GM23338 (cell line): ENCODE results near the gene NCAN. TPM values are rescaled to one million over a fixed set of nuclear protein-coding genes. Genes with fewer than 3 reads are reported as not detected.

Experiments
- ATAC-seq: fragments of 200-7000 bp; cut with Tn5 transposase; 3 replicates; pipeline ENCODE4 v1.9.1; 2020
- DNase-seq: peaks from one replicate; pipeline ENCODE4 v3.0.0-alpha.2; 2015; ENCODE audit warnings: low spot score
- H2AFZ ChIP-seq: fragments of 200-600 bp; sonication (generic); 2 replicates; pipeline ENCODE4 v1.8.0; 2016; ENCODE audit warnings: antibody characterized with exemption, mild to moderate bottlenecking, moderate library complexity
- H3F3A ChIP-seq: fragments of 200-600 bp; sonication (generic); replicated peaks from 2 replicates; pipeline ENCODE4 v1.8.0; 2017; ENCODE audit warnings: antibody characterized with exemption, mixed run types, low read depth
- H3K27ac ChIP-seq: fragments of 200-600 bp; sonication (generic); 2 replicates; pipeline ENCODE4 v1.6.1; 2016; ENCODE audit warnings: low read depth
- H3K27me3 ChIP-seq: fragments of 200-600 bp; sonication (generic); 2 replicates; pipeline ENCODE4 v1.8.0; 2016; ENCODE audit warnings: mild to moderate bottlenecking, mixed run types, moderate library complexity; ENCODE audit not compliant: insufficient read depth
- H3K36me3 ChIP-seq: fragments of 200-600 bp; sonication (generic); 2 replicates; pipeline ENCODE4 v1.8.0; 2016; ENCODE audit warnings: mild to moderate bottlenecking; ENCODE audit not compliant: insufficient read depth
- H3K4me1 ChIP-seq: fragments of 200-600 bp; sonication (generic); 2 replicates; pipeline ENCODE4 v1.8.0; 2016; ENCODE audit warnings: mild to moderate bottlenecking, moderate library complexity; ENCODE audit not compliant: insufficient read depth
- H3K4me2 ChIP-seq: fragments of 200-600 bp; sonication (generic); 2 replicates; pipeline ENCODE4 v1.7.1; 2017; ENCODE audit warnings: mixed run types
- H3K4me3 ChIP-seq: fragments of 200-600 bp; sonication (generic); 2 replicates; pipeline ENCODE4 v1.6.1; 2016; ENCODE audit warnings: mixed run types
- H3K79me2 ChIP-seq: fragments of 200-600 bp; sonication (generic); replicated peaks from 2 replicates; pipeline ENCODE4 v1.8.0; 2017; ENCODE audit warnings: mild to moderate bottlenecking; ENCODE audit not compliant: insufficient read depth
- H3K9me2 ChIP-seq: fragments of 200-600 bp; sonication (generic); 2 replicates; pipeline ENCODE4 v1.8.0; 2017; ENCODE audit not compliant: insufficient read depth
- H4K20me1 ChIP-seq: fragments of 200-600 bp; sonication (generic); replicated peaks from 2 replicates; pipeline ENCODE4 v1.8.0; 2017; ENCODE audit warnings: mild to moderate bottlenecking; ENCODE audit not compliant: insufficient read depth
- H3K27ac Mint-ChIP-seq: 2 replicates; pipeline ENCODE4 v1.8.0; 2020; ENCODE audit warnings: inconsistent platforms, mild to moderate bottlenecking, moderate library complexity, mixed read lengths
- H3K27me3 Mint-ChIP-seq: 3 replicates; pipeline ENCODE4 v1.8.0; 2022; ENCODE audit warnings: low read depth, mild to moderate bottlenecking, moderate library complexity, mixed read lengths, inconsistent platforms; ENCODE audit not compliant: insufficient read depth, poor library complexity
- H3K36me3 Mint-ChIP-seq: 3 replicates; pipeline ENCODE4 v1.8.0; 2021; ENCODE audit warnings: low read depth, mild to moderate bottlenecking, inconsistent platforms, moderate library complexity, mixed read lengths
- H3K4me1 Mint-ChIP-seq: 3 replicates; pipeline ENCODE4 v1.8.0; 2020; ENCODE audit warnings: mild to moderate bottlenecking, inconsistent platforms, mixed read lengths
- H3K4me3 Mint-ChIP-seq: 3 replicates; pipeline ENCODE4 v1.8.0; 2021; ENCODE audit warnings: moderate library complexity, mild to moderate bottlenecking, inconsistent platforms, mixed read lengths
- H3K9me3 Mint-ChIP-seq: 3 replicates; pipeline ENCODE4 v1.8.0; 2020; ENCODE audit warnings: moderate library complexity, mild to moderate bottlenecking, inconsistent platforms, mixed read lengths
- CREB1 ChIP-seq: fragments of 250-450 bp; sonication (Bioruptor Pico); IDR thresholded peaks from 2 replicates; pipeline ENCODE4 v1.5.0; 2020; ENCODE audit warnings: low read depth, mild to moderate bottlenecking, moderate library complexity
- CTCF ChIP-seq, 2 experiments: fragments of 200-600 bp in 1 of 2; sonication (generic) in 1 of 2; conservative IDR thresholded peaks; 2 replicates each; pipeline versions ENCODE4 v1.5.1 to v1.6.1; 2016 to 2017; ENCODE audit warnings: antibody characterized with exemption in 2 of 2, low read depth in 2 of 2, mild to moderate bottlenecking in 2 of 2, moderate library complexity in 1 of 2
- ETS1 ChIP-seq: IDR thresholded peaks from 2 replicates; pipeline ENCODE4 v1.6.1; 2016; ENCODE audit warnings: antibody characterized with exemption
- EZH2 ChIP-seq: fragments of 200-600 bp; sonication (generic); IDR thresholded peaks from one replicate; pipeline ENCODE4 v1.8.0; 2017; ENCODE audit warnings: antibody characterized with exemption, mild to moderate bottlenecking, low read depth; ENCODE audit not compliant: unreplicated experiment
- EZH2phosphoT487 ChIP-seq: fragments of 200-600 bp; sonication (generic); IDR thresholded peaks from one replicate; pipeline ENCODE4 v1.8.1; 2018; ENCODE audit warnings: antibody characterized with exemption; ENCODE audit not compliant: unreplicated experiment
- JUNB ChIP-seq: IDR thresholded peaks from one replicate; pipeline ENCODE4 v1.6.1; 2016; ENCODE audit warnings: antibody characterized with exemption; ENCODE audit not compliant: unreplicated experiment
- NANOG ChIP-seq: IDR thresholded peaks from 2 replicates; pipeline ENCODE4 v1.6.1; 2016; ENCODE audit warnings: antibody characterized with exemption, borderline replicate concordance
- POLR2AphosphoS5 ChIP-seq: IDR thresholded peaks from 2 replicates; pipeline ENCODE4 v1.6.1; 2016; ENCODE audit warnings: antibody characterized with exemption, low read depth
- REST ChIP-seq: IDR thresholded peaks from one replicate; pipeline ENCODE4 v1.6.1; 2018; ENCODE audit warnings: antibody characterized with exemption; ENCODE audit not compliant: unreplicated experiment
- STAT1 ChIP-seq: IDR thresholded peaks from one replicate; pipeline ENCODE4 v1.6.1; 2016; ENCODE audit warnings: antibody characterized with exemption; ENCODE audit not compliant: unreplicated experiment
- ZNF114 ChIP-seq: fragments of 250-450 bp; sonication (Bioruptor Pico); IDR thresholded peaks from 2 replicates; pipeline ENCODE4 v1.5.0; 2020; ENCODE audit warnings: mild to moderate bottlenecking, moderate library complexity
- ZNF331 ChIP-seq: fragments of 250-450 bp; sonication (Bioruptor Pico); IDR thresholded peaks from 2 replicates; pipeline ENCODE4 v1.5.0; 2020; ENCODE audit warnings: low read depth, mild to moderate bottlenecking, moderate library complexity
- ZNF462 ChIP-seq: fragments of 250-450 bp; sonication (Bioruptor Pico); IDR thresholded peaks from 2 replicates; pipeline ENCODE4 v1.5.0; 2020; ENCODE audit warnings: mild to moderate bottlenecking, moderate library complexity
- polyA plus RNA-seq: library from polyadenylated mRNA; unstranded; fragments of >200 nt; fragmentation: Nextera tagmentation; extraction: Ambion mirVana; gene quantifications from 2 replicates; pipeline ENCODE4 v1.2.1, GENCODE V29; 2016
- total RNA-seq: library from RNA; depleted of rRNA; stranded (reverse); fragments of >200 nt; shearing (Covaris generic); gene quantifications from 2 replicates; pipeline ENCODE4 v1.2.3, GENCODE V29; 2014

The NCAN gene
- total and polyA plus RNA-seq, 2 experiments from 2014 or later: 1.8 to 9.4 TPM

- peaks cover 12% of the 10 kb centered on the region for H3K4me1 Mint-ChIP-seq
- peaks cover 3% of the 10 kb centered on the region; the same call in 1 of the 2 replicates for H3K4me1 ChIP-seq
- no peak overlapping the region for H2AFZ ChIP-seq
- no peaks in the 10 kb centered on the region for H3K36me3 Mint-ChIP-seq
- H3K9me3 Mint-ChIP-seq: no peaks in the 10 kb centered on the region
- peak overlapping the region; percentile 2; the same call in 2 of the 3 replicates for H3K4me3 Mint-ChIP-seq
- H3K27ac ChIP-seq: no peak overlapping the region
- TF ChIP-seq EZH2 (no peak), ZNF114 (CRISPR knock-in tag) (no peak), ZNF462 (CRISPR knock-in tag) (no peak), JUNB (no peak), EZH2phosphoT487 (no peak), CTCF (conservative IDR thresholded peaks at IDR 0.05; ENCODE audit: low read depth in 2 of 2) (no peak), STAT1 (no peak), NANOG (no peak), ZNF331 (CRISPR knock-in tag) (no peak), POLR2AphosphoS5 (no peak), ETS1 (no peak), CREB1 (CRISPR knock-in tag) (no peak), REST (no peak)
- no peak overlapping the region for H3K4me3 ChIP-seq
- no peaks in the 10 kb centered on the region for H3F3A ChIP-seq
- peak overlapping the region; percentile 20; the same call in 1 of the 2 replicates for H3K4me2 ChIP-seq
- H3K27ac Mint-ChIP-seq: no peak overlapping the region
- DNase-seq: peak; percentile 68
- no peaks in the 10 kb centered on the region for H3K9me2 ChIP-seq
- peaks cover 57% of the 10 kb centered on the region for H3K27me3 ChIP-seq
- peaks cover 3% of the 10 kb centered on the region; the same call in 1 of the 2 replicates for H4K20me1 ChIP-seq
- no peaks in the 10 kb centered on the region for H3K79me2 ChIP-seq
- ATAC-seq: peak; percentile 50
- peaks cover 52% of the 10 kb centered on the region for H3K27me3 Mint-ChIP-seq
- no peaks in the 10 kb centered on the region for H3K36me3 ChIP-seq
Measured at GRCh38 chr19:19214159-19214490, 2.4 kb downstream of the NCAN start.
